HCT116 (cell line): ENCODE results near the gene ZSWIM8.

Experiments used
- CTCF ChIP-seq, 3 experiments: fragments of 200-600 bp in 1 of 3; sonication (generic) in 1 of 3; IDR thresholded peaks in 2 of 3; conservative IDR thresholded peaks in 1 of 3; 2 replicates each; pipeline ENCODE4 v1.5.1; 2012 to 2017; ENCODE audit warnings: low read depth in 2 of 3, low read length in 2 of 3, antibody characterized with exemption in 1 of 3, borderline replicate concordance in 1 of 3, control low read depth in 1 of 3, mild to moderate bottlenecking in 1 of 3, mixed read lengths in 1 of 3, mixed run types in 1 of 3, moderate library complexity in 1 of 3; ENCODE audit not compliant: insufficient read depth in 1 of 3
- FOSL1 ChIP-seq: IDR thresholded peaks from 2 replicates; pipeline ENCODE4 v1.6.1; 2012; ENCODE audit warnings: low read depth
- POLR2A ChIP-seq: IDR thresholded peaks from 2 replicates; pipeline ENCODE4 v1.7.0; 2011; ENCODE audit warnings: borderline replicate concordance; ENCODE audit not compliant: insufficient read depth, insufficient read length; ENCODE audit errors: extremely low read depth
- POLR2AphosphoS5 ChIP-seq: IDR thresholded peaks from 2 replicates; pipeline ENCODE4 v1.6.1; 2011; ENCODE audit warnings: mild to moderate bottlenecking, low read depth, low read length, moderate library complexity
- SRF ChIP-seq: IDR thresholded peaks from 2 replicates; pipeline ENCODE4 v1.6.1; 2012; ENCODE audit warnings: low read depth
- YY1 ChIP-seq: IDR thresholded peaks from 2 replicates; pipeline ENCODE4 v1.6.1; 2011; ENCODE audit warnings: low read length, low read depth, moderate library complexity, mild to moderate bottlenecking; ENCODE audit not compliant: insufficient replicate concordance; ENCODE audit errors: extremely low read depth
- TF ChIP-seq, protein P1 (sequence below): IDR thresholded peaks from 2 replicates; pipeline ENCODE4 v1.6.1; 2012

DNA sequence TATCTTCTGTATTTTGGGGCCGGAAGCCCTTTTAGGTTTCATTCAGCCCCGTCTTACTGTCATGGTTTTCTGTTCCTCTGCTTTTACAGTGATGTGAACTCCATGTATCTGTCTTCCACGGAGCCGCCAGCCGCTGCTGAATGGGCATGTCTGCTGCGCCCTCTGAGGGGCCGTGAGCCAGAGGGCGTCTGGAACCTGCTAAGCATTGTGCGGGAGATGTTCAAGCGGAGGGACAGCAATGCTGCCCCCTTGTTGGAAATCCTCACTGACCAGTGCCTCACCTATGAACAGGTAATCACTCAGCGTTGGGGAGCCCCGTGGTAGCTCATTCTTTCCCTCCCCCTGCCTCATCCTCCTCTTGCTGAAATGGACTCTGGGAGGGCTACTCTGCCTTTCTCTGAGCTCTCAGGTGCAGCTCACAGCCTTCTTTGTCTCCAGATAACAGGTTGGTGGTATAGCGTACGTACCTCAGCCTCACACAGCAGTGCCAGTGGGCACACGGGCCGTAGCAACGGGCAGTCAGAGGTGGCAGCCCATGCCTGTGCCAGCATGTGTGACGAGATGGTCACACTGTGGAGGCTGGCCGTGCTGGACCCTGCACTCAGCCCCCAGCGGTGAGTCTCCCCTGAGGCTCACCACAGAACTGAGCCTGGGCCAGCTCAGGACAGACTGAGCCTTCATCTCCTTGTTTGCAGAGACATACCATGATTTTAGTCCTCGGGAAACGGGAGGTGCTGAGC is 5.7 kb downstream of the ZSWIM8 start:
- TF ChIP-seq SRF: no peak
- TF ChIP-seq CTCF (IDR thresholded peaks at IDR 0.05 in 2 of 3, conservative IDR thresholded peaks at IDR 0.05 in 1 of 3; ENCODE audit: borderline replicate concordance in 1 of 3, insufficient read depth in 1 of 3, low read depth in 2 of 3, low read length in 2 of 3): no peak
- TF ChIP-seq, protein P1, sequence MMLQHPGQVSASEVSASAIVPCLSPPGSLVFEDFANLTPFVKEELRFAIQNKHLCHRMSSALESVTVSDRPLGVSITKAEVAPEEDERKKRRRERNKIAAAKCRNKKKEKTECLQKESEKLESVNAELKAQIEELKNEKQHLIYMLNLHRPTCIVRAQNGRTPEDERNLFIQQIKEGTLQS: no peak
- no peak for TF ChIP-seq FOSL1
- no peak for TF ChIP-seq POLR2A
- TF ChIP-seq YY1: no peak
- TF ChIP-seq POLR2AphosphoS5: no peak
